ENCODE results near the gene ARHGEF1. TPM values are rescaled to one million over a fixed set of nuclear protein-coding genes. Genes with fewer than 3 reads are reported as not detected.

Gene ARHGEF1
- total RNA-seq, 1 experiment from 2014 or later = 69.5 TPM

DNA sequence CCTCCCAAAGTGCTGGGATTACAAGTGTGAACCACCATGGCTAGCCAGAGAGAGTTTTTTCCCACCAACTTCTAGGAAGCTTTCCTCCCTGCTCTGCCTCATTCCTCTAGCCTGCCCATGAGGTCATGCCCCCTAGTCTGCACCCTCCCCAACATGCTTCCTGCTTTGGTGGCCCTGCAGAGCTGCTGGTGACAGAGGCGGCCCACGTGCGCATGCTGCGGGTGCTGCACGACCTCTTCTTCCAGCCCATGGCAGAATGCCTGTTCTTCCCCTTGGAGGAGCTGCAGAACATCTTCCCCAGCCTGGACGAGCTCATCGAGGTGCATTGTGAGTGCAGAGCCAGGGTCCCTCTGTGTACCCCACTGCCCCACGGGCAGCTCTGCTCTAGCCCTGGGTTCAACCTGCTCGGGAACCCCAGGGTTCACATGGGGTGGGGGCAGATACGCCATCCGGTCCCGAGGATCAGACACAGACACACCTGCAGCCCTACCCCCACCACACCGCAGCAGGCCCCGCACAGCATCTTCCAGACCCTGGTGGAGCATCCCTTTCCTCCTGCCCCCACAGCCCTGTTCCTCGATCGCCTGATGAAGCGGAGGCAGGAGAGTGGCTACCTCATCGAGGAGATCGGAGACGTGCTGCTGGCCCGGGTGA, 18.9 kb downstream of the ARHGEF1 start:
- no peak for ATAC-seq
- in situ Hi-C loops (cut with HindIII; ENCODE audit: low pct_unique_long_range_greater_than_20kb, low sequenced_read_pairs) = no loop called here
- TF ChIP-seq, protein P1, sequence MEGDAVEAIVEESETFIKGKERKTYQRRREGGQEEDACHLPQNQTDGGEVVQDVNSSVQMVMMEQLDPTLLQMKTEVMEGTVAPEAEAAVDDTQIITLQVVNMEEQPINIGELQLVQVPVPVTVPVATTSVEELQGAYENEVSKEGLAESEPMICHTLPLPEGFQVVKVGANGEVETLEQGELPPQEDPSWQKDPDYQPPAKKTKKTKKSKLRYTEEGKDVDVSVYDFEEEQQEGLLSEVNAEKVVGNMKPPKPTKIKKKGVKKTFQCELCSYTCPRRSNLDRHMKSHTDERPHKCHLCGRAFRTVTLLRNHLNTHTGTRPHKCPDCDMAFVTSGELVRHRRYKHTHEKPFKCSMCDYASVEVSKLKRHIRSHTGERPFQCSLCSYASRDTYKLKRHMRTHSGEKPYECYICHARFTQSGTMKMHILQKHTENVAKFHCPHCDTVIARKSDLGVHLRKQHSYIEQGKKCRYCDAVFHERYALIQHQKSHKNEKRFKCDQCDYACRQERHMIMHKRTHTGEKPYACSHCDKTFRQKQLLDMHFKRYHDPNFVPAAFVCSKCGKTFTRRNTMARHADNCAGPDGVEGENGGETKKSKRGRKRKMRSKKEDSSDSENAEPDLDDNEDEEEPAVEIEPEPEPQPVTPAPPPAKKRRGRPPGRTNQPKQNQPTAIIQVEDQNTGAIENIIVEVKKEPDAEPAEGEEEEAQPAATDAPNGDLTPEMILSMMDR (IDR thresholded peaks at IDR 0.05) = no peak
- TF ChIP-seq, protein P2, sequence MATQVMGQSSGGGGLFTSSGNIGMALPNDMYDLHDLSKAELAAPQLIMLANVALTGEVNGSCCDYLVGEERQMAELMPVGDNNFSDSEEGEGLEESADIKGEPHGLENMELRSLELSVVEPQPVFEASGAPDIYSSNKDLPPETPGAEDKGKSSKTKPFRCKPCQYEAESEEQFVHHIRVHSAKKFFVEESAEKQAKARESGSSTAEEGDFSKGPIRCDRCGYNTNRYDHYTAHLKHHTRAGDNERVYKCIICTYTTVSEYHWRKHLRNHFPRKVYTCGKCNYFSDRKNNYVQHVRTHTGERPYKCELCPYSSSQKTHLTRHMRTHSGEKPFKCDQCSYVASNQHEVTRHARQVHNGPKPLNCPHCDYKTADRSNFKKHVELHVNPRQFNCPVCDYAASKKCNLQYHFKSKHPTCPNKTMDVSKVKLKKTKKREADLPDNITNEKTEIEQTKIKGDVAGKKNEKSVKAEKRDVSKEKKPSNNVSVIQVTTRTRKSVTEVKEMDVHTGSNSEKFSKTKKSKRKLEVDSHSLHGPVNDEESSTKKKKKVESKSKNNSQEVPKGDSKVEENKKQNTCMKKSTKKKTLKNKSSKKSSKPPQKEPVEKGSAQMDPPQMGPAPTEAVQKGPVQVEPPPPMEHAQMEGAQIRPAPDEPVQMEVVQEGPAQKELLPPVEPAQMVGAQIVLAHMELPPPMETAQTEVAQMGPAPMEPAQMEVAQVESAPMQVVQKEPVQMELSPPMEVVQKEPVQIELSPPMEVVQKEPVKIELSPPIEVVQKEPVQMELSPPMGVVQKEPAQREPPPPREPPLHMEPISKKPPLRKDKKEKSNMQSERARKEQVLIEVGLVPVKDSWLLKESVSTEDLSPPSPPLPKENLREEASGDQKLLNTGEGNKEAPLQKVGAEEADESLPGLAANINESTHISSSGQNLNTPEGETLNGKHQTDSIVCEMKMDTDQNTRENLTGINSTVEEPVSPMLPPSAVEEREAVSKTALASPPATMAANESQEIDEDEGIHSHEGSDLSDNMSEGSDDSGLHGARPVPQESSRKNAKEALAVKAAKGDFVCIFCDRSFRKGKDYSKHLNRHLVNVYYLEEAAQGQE (IDR thresholded peaks at IDR 0.05; ENCODE audit: insufficient read depth in 1 of 2, low read depth in 2 of 2, low read length in 1 of 2) = no peak
- TF ChIP-seq POLR2AphosphoS5 (IDR thresholded peaks at IDR 0.05; ENCODE audit: low read depth, low read length) (no peak), SIN3A (IDR thresholded peaks at IDR 0.05; ENCODE audit: borderline replicate concordance, insufficient read depth, low read depth, low read length) (no peak), TCF7L2 (IDR thresholded peaks at IDR 0.05; ENCODE audit: low read depth, low read length) (no peak)
- no peak for DNase-seq (ENCODE audit: low read depth, low spot score)
- Histone ChIP-seq H3K36me3 (ENCODE audit: control insufficient read depth, insufficient read depth, low read length) (no peaks in the 10 kb centered on the region; the same call in 1 of the 2 replicates), H3K4me3 (ENCODE audit: low read depth in 2 of 2, low read length in 2 of 2) (no peak overlapping the region), H3K9me3 (ENCODE audit: control insufficient read depth, insufficient read depth, low read depth, low read length) (no peaks in the 10 kb centered on the region), H3K27ac (ENCODE audit: low read length) (no peak overlapping the region), H3K4me1 (ENCODE audit: control insufficient read depth, insufficient read depth, low read length) (no peaks in the 10 kb centered on the region), H3K27me3 (ENCODE audit: control insufficient read depth, insufficient read depth, low read length) (no peaks in the 10 kb centered on the region)
- BruUV-seq (replicated peaks) = no TSS peak
- intact Hi-C loops (cut with micrococcal nuclease; ENCODE audit: unreplicated experiment) = no loop called here
- ChIA-PET POLR2A (no interaction called here), CTCF (no interaction called here)

DNA sequence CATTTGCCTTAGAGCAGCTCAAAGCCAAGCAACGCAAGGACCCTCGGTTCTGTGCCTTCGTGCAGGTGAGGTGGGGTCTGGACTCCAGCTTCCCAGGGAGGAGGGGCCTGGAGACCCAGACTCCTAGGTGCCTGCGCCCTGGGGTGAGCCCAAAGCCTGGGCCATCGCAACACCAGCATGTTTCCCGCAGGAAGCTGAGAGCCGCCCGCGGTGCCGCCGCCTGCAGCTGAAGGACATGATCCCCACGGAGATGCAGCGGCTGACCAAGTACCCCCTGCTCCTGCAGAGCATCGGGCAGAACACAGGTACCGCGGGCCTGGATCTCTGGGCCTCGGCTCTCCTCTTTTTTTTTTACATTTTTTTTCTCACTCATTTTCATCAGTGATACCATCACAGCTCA, 19.6 kb downstream of the ARHGEF1 start:
- H3K9me3 ChIP-seq (ENCODE audit: control insufficient read depth, insufficient read depth, low read depth, low read length) = no peaks in the 10 kb centered on the region
- in situ Hi-C loops (cut with HindIII; ENCODE audit: low pct_unique_long_range_greater_than_20kb, low sequenced_read_pairs) (no loop called here), intact Hi-C loops (cut with micrococcal nuclease; ENCODE audit: unreplicated experiment) (no loop called here)
- H3K4me3 ChIP-seq (ENCODE audit: low read depth in 2 of 2, low read length in 2 of 2) = no peak overlapping the region
- ChIA-PET CTCF (no interaction called here), POLR2A (no interaction called here)
- ATAC-seq = no peak
- H3K27ac ChIP-seq (ENCODE audit: low read length) = no peak overlapping the region
- no peaks in the 10 kb centered on the region; the same call in 1 of the 2 replicates for H3K36me3 ChIP-seq (ENCODE audit: control insufficient read depth, insufficient read depth, low read length)
- H3K4me1 ChIP-seq (ENCODE audit: control insufficient read depth, insufficient read depth, low read length) = no peaks in the 10 kb centered on the region
- H3K27me3 ChIP-seq (ENCODE audit: control insufficient read depth, insufficient read depth, low read length) = no peaks in the 10 kb centered on the region
- TF ChIP-seq TCF7L2 (IDR thresholded peaks at IDR 0.05; ENCODE audit: low read depth, low read length) (no peak), SIN3A (IDR thresholded peaks at IDR 0.05; ENCODE audit: borderline replicate concordance, insufficient read depth, low read depth, low read length) (no peak), POLR2AphosphoS5 (IDR thresholded peaks at IDR 0.05; ENCODE audit: low read depth, low read length) (no peak)
- TF ChIP-seq, protein P1 (IDR thresholded peaks at IDR 0.05) = no peak
- TF ChIP-seq, protein P2 (IDR thresholded peaks at IDR 0.05; ENCODE audit: insufficient read depth in 1 of 2, low read depth in 2 of 2, low read length in 1 of 2) = no peak
- BruUV-seq (replicated peaks) = no TSS peak
- DNase-seq (ENCODE audit: low read depth, low spot score) = no peak

Data from Panc1 (cell line).